ENCODE measurements around the gene NFATC2IP.
A peak's percentile ranks its signal among the peaks of the same experiment; 100 is the strongest.

Gene NFATC2IP

GRCh38 chr16:28910086-28911031 lies 40.4 kb upstream of the NFATC2IP start:
- DNase-seq (ENCODE audit: low read depth, low spot score) = no peak
- Histone ChIP-seq H3K27ac (no peak overlapping the region), H3K36me3 (ENCODE audit: insufficient read depth, low read length) (no peaks in the 10 kb centered on the region), H3K9ac (ENCODE audit: insufficient read length) (no peak overlapping the region), H3K9me3 (ENCODE audit: low read depth, low read length) (no peaks in the 10 kb centered on the region), H3K4me3 (no peak overlapping the region)
- TF ChIP-seq EZH2 (IDR thresholded peaks at IDR 0.05) (no peak), FOXP2 (optimal IDR thresholded peaks at IDR 0.05; ENCODE audit: control extremely low read depth, extremely low read length, insufficient read depth) (no peak), POLR2AphosphoS5 (IDR thresholded peaks at IDR 0.05; ENCODE audit: borderline replicate concordance, low read depth, low read length) (no peak)

GRCh38 chr16:28912558-28912957 lies 38.2 kb upstream of the NFATC2IP start:
- H3K9me3 ChIP-seq (ENCODE audit: low read depth, low read length) = no peaks in the 10 kb centered on the region
- H3K27ac ChIP-seq = no peak overlapping the region
- no peak overlapping the region for H3K9ac ChIP-seq (ENCODE audit: insufficient read length)
- H3K36me3 ChIP-seq (ENCODE audit: insufficient read depth, low read length) = no peaks in the 10 kb centered on the region
- TF ChIP-seq FOXP2 (optimal IDR thresholded peaks at IDR 0.05; ENCODE audit: control extremely low read depth, extremely low read length, insufficient read depth) (no peak), POLR2AphosphoS5 (IDR thresholded peaks at IDR 0.05; ENCODE audit: borderline replicate concordance, low read depth, low read length) (no peak)
- DNase-seq (ENCODE audit: low read depth, low spot score) = no peak
- H3K4me3 ChIP-seq = no peak overlapping the region

GRCh38 chr16:28913946-28914724 lies 36.6 kb upstream of the NFATC2IP start:
- H3K4me3 ChIP-seq = no peak overlapping the region
- no peak for TF ChIP-seq FOXP2 (optimal IDR thresholded peaks at IDR 0.05; ENCODE audit: control extremely low read depth, extremely low read length, insufficient read depth)
- no peak for TF ChIP-seq EZH2 (IDR thresholded peaks at IDR 0.05)
- TF ChIP-seq POLR2AphosphoS5 (IDR thresholded peaks at IDR 0.05; ENCODE audit: borderline replicate concordance, low read depth, low read length) = no peak
- H3K9me3 ChIP-seq (ENCODE audit: low read depth, low read length) = no peaks in the 10 kb centered on the region
- no peaks in the 10 kb centered on the region for H3K36me3 ChIP-seq (ENCODE audit: insufficient read depth, low read length)
- DNase-seq (ENCODE audit: low read depth, low spot score) = no peak
- H3K9ac ChIP-seq (ENCODE audit: insufficient read length) = no peak overlapping the region
- H3K27ac ChIP-seq = no peak overlapping the region

- Histone ChIP-seq H3K9me3 (ENCODE audit: low read depth, low read length) (no peaks in the 10 kb centered on the region), H3K4me3 (no peak overlapping the region), H3K27ac (no peak overlapping the region), H3K9ac (ENCODE audit: insufficient read length) (no peak overlapping the region), H3K36me3 (ENCODE audit: insufficient read depth, low read length) (no peaks in the 10 kb centered on the region)
- no peak for DNase-seq (ENCODE audit: low read depth, low spot score)
- no peak for TF ChIP-seq EZH2 (IDR thresholded peaks at IDR 0.05)
- no peak for TF ChIP-seq FOXP2 (optimal IDR thresholded peaks at IDR 0.05; ENCODE audit: control extremely low read depth, extremely low read length, insufficient read depth)
- no peak for TF ChIP-seq POLR2AphosphoS5 (IDR thresholded peaks at IDR 0.05; ENCODE audit: borderline replicate concordance, low read depth, low read length)
Observed at GRCh38 chr16:28915181-28915580, 35.6 kb upstream of the NFATC2IP start.

- Histone ChIP-seq H3K36me3 (ENCODE audit: insufficient read depth, low read length) (no peaks in the 10 kb centered on the region), H3K27ac (no peak overlapping the region), H3K9me3 (ENCODE audit: low read depth, low read length) (no peaks in the 10 kb centered on the region), H3K9ac (ENCODE audit: insufficient read length) (no peak overlapping the region), H3K4me3 (no peak overlapping the region)
- DNase-seq (ENCODE audit: low read depth, low spot score) = no peak
- TF ChIP-seq FOXP2 (optimal IDR thresholded peaks at IDR 0.05; ENCODE audit: control extremely low read depth, extremely low read length, insufficient read depth) (no peak), POLR2AphosphoS5 (IDR thresholded peaks at IDR 0.05; ENCODE audit: borderline replicate concordance, low read depth, low read length) (no peak), EZH2 (IDR thresholded peaks at IDR 0.05) (no peak)
Observed at GRCh38 chr16:28917095-28917494, 33.6 kb upstream of the NFATC2IP start.

- Histone ChIP-seq H3K9ac (ENCODE audit: insufficient read length) (no peak overlapping the region), H3K9me3 (ENCODE audit: low read depth, low read length) (no peaks in the 10 kb centered on the region), H3K4me3 (no peak overlapping the region), H3K36me3 (ENCODE audit: insufficient read depth, low read length) (no peaks in the 10 kb centered on the region), H3K27ac (no peak overlapping the region)
- no peak for DNase-seq (ENCODE audit: low read depth, low spot score)
- TF ChIP-seq FOXP2 (optimal IDR thresholded peaks at IDR 0.05; ENCODE audit: control extremely low read depth, extremely low read length, insufficient read depth) (no peak), EZH2 (IDR thresholded peaks at IDR 0.05) (no peak), POLR2AphosphoS5 (IDR thresholded peaks at IDR 0.05; ENCODE audit: borderline replicate concordance, low read depth, low read length) (no peak)
Observed at GRCh38 chr16:28918698-28919097, 32.0 kb upstream of the NFATC2IP start.

GRCh38 chr16:28923231-28923587 lies 27.5 kb upstream of the NFATC2IP start:
- TF ChIP-seq POLR2AphosphoS5 (IDR thresholded peaks at IDR 0.05; ENCODE audit: borderline replicate concordance, low read depth, low read length) = no peak
- no peak for TF ChIP-seq EZH2 (IDR thresholded peaks at IDR 0.05)
- TF ChIP-seq FOXP2 (optimal IDR thresholded peaks at IDR 0.05; ENCODE audit: control extremely low read depth, extremely low read length, insufficient read depth) = no peak
- Histone ChIP-seq H3K27ac (no peak overlapping the region), H3K4me3 (no peak overlapping the region), H3K9me3 (ENCODE audit: low read depth, low read length) (no peaks in the 10 kb centered on the region), H3K36me3 (ENCODE audit: insufficient read depth, low read length) (no peaks in the 10 kb centered on the region), H3K9ac (ENCODE audit: insufficient read length) (no peak overlapping the region)
- DNase-seq (ENCODE audit: low read depth, low spot score) = no peak

- Histone ChIP-seq H3K4me3 (peak overlapping the region; percentile 85), H3K9ac (ENCODE audit: insufficient read length) (no peak overlapping the region), H3K27ac (no peak overlapping the region), H3K9me3 (ENCODE audit: low read depth, low read length) (no peaks in the 10 kb centered on the region), H3K36me3 (ENCODE audit: insufficient read depth, low read length) (no peaks in the 10 kb centered on the region)
- TF ChIP-seq POLR2AphosphoS5 (IDR thresholded peaks at IDR 0.05; ENCODE audit: borderline replicate concordance, low read depth, low read length) = no peak
- no peak for TF ChIP-seq FOXP2 (optimal IDR thresholded peaks at IDR 0.05; ENCODE audit: control extremely low read depth, extremely low read length, insufficient read depth)
- TF ChIP-seq EZH2 (IDR thresholded peaks at IDR 0.05) = no peak
- no peak for DNase-seq (ENCODE audit: low read depth, low spot score)
Observed at GRCh38 chr16:28923652-28924398, 26.9 kb upstream of the NFATC2IP start.
